Effector CD4-positive, alpha-beta T cell (primary cell): ENCODE measurements around the gene DMWD.

ENCODE experiments used
- DNase-seq: peaks from one replicate; pipeline ENCODE4 v3.0.0-alpha.2; 2020

The DMWD gene

DNA sequence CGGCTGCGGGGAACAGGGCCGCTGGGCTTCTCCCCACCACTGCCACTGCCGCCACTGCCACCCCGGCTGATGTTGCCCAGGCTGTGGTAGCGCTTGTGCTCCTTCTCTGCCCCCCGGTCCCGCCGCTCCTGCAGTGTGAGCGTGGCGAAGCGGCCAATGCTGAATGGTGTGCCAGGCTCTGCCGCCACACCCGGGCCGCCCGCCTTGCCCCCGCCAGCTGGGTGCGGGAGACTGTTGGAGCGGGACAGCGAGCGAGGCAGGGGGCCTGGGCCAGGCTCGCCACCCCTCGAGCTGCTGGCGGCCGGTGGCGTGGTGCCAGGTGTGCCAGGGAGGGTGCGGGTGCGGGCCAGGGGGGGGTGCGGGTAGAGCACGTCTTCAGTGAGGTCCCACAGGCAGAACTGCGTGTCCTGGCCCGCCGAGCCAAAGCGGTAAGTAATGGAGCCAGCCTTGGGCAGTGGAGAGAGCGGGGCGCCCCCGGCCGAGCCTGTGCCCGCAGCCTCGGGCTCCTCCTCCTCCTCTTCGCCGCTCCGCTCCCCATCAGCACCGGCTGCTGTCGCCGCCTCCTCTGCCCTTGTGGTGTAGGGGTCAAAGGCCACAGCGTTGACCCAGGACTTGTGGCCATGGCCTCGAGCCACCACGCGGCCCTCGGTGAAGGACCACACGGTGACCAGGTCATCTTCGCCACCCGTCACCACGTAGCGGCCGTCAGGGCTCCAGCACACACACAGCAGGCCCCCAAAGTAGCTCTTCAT lies 6.7 kb downstream of the DMWD start:
- no peak for DNase-seq

DNA sequence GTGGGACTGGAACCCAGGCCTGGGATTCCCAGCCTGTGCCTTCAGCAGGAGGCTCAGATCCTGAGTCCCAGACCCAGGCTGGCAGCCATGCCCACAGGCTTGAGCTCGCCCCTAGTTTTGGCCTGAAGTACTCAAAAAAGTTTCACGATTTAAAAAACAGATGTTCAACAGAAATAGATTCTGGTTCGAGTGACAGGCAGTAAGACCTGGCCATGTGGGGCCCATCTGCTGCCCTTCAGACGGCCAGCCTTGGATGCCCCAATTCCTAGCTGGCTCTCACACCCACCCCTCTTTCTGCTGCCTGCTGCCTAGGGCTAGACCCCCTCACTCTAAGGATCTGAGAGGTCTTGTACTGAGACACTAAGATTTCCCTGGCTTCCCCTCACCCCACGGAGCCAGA lies 7.5 kb downstream of the DMWD start:
- DNase-seq: no peak

DNA sequence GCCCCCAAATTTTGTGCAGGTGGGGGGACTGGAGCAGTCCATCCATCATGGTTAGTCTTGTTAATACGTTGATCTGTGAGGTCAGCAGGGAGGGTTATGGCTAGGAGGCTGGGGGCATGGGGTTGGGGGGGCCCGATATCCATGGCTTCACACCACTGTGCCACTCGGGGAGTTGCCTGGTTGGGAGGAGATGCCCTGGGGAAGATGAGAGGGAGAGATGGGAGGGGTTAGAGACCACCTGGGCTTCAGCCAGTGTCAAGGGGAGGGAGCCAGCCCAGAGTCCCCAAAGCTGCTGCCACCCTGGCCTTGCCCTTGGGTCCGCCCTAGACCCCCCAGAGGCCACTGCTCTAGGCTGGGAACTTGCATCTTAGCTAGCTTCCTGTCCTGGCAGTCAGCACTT lies 8.5 kb downstream of the DMWD start:
- no peak for DNase-seq

DNA sequence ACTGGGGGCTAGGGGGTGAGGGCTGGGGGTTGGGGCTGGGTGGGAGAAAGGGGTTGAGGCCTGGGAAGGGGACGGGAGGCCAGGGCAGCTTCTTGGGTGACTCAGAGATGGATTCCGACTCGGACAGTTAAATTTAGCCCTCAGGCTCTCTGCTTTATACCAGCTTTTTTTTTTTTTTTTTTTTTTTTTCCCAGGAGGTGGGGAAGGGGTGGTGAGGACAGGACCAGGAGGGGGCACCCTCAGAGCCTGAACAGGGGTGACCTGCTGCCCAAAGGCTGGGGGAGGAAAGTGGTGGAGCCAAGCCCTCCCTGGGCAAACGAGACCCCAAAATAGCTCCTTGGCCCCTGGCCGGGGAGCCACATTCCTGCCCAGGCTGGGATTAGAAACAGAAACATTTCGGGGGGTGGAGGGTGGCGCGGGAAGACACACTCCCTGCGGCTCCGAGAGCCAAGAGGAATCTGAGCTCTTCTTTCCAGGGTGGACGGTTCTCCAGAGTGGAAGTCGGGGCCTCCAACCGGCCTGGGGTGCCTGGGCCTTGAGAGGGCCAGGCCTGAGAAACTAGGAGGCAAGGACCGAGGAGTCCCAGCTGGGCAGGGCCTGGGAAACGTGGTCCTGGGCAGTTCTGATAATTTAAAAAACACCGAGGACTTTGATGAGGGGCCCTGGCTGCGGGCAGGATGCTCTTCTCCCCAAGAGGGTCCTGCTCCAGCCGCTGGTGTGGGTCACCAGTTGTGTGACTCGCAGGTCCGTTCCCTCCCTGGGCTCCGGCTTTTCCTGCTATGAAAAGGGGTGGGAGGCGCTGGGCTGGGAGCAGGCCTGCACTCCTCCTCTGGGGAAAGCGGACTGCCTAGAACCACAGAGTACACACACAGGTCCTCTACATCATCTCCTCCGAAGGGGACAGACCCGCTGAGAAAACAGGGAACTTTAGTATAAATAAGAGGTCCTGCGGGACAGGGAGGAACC lies 9.5 kb downstream of the DMWD start:
- no peak for DNase-seq

DNA sequence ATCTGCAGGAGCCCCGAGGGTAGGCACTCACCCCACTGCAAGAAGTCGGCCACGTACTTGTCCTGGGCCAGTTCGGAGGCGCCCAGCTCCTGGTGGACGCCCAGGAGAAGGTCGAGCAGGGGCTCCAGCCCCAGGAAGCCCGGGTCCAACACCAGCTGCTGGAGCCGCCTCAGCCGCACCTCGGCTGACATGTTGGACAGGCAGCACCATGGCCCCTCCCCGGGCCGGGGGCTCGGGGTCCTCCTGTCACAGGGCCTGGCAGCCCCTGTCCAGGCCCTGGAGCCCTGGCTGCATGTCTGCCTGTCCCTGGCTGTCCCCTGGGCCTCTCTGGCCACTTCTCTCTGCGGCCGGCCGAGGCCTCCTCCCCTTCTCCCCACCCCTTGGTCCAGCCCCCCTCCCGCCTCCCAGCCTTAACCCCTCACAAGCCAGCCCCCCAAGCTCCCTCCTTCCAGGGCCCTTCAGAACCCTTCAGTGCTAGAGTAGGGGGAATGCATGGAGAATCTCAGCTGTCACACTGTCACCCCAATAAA lies 10.4 kb downstream of the DMWD start, which contains the start of gene DMPK:
Gene DMPK (minus strand): TSS at position 329 of the 530 bp plus-strand sequence. CDS start 138 bp downstream, at position 191.
- no peak for DNase-seq

DNA sequence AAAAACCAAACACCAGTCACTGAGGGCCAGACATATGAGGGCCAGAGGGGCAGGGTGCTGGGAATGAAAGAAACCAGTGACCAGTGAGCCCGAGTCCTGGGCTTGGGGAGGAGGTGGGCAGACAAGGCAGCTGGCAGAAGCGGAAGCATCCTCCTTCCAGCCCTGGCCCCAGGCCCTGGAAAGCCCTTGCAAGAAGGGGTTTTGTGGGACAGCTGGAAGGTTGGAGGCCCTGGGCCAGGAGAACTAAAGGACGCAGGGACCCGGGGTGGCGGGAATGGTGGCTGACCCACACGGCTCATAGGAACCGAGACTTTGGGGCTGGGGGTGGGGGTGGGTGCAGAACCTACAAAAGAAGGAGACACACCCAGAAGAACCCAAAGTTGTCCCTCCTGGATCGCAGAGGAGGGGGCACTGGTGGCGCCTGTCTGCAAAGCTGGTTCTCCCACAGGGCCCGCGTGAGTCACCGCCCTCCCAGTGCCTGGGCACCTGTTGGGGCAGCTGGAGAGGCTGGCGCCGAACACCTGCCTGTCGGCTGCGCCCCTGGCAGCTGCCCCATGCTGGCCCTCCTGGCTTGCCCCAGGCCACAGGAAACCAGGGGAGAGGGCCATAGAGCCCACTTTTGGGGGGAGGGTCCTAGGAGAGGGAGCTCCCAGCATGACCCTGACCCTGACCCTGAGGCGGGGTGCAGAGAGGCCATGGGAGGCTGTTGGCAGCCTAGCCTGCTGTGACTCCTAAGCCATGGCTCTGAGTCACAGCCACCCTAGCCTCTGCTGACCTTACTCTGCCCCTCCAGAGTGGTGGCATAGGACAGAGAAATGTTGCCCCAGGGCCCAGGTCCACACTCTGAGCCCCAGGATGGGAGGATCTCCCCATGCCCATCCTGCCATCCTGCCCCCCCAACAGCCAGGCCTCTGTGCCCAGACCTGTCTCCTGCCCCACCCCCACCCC lies 11.2 kb downstream of the DMWD start:
- DNase-seq: no peak

DNA sequence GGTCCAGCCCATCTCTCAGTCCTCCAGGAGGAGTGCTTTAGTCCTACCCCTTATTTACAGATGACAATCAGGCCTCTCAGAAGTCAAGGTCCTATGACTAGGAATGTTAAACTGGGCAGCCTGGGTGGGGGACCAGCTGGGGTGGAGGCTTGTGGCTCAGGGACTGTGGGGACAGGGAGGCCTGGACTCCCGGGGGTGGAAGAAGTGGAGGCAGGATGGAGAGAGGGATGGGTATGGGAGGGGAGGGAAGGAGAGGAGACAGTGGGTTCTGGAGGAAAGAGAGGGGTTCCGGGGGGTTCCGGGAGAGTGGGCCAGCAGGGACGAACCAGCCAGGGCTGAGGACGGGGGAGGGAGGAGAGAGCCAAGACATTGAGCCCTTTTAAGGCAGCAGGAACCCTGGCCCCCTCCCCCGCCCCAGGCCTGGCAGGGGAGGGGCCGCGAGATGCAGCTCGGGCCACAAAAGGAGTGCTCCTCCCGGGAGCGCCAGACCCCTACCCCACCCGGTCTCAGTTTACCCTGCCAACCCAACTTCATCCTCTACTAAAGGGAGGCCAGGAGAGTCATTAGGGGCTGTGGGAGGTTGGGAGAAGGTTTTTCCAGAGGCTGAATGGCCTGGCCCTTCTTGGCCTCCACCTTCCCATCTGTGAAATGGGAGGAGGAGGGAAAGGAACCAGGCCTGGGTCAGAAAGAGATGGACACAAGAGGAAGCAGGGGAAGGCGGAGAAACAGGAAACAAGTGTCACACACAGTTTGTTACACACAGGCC lies 12.0 kb downstream of the DMWD start:
- DNase-seq: no peak

DNA sequence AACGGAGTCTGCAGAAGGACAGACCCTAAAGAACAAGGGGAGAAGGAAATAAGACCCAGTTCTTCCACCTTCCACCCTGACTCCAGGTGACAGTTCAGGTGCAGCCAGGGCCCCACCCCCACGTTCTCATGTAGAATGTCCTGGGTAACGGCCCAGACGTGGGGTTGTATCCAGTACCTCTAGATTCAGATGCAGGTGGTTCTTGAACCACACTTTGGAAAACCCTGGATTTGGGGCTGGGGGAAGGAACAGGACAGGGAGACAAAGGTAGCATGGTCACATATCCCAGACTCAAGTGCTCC lies 12.5 kb downstream of the DMWD start:
- DNase-seq: no peak

DNA sequence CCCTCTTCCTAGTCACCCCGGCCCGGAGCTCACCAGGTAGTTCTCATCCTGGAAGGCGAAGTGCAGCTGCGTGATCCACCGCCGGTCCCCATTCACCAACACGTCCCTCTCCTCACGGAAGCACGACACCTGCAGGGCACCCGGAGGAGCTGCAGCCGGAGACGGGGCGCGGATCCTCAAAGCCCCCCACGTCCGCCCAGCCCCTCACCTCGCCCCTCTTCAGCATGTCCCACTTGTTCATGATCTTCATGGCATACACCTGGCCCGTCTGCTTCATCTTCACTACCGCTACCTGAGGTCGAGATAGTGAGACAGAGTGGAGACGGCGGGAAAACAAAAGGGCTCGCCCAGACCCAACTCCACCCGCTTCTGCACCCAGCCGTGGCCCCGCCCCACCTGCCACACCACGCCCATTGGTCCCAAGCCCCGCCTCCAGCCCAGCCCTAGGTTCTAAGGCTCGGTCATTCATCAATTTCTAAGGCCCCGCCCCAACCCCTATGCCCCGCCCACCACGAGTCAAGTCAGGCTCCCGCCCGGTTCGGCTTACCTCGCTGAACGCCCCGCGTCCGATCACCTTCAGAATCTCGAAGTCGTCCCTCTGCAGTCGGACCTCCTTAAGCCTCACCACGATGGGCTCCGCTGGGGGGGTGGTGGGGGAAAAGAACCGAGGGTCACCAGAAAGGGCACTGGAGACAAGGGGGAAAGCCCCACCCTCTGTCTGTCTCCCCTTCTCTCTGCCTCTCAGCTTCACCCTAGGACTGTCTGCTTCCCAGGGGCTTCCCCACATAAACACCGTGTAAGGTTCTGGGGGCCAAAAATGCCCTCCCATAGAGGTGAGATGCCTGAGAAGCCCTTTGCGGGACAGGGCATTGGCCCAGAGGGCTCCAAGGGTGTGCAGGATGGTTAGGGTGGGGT lies 13.2 kb downstream of the DMWD start:
- peak; percentile 64 for DNase-seq

DNA sequence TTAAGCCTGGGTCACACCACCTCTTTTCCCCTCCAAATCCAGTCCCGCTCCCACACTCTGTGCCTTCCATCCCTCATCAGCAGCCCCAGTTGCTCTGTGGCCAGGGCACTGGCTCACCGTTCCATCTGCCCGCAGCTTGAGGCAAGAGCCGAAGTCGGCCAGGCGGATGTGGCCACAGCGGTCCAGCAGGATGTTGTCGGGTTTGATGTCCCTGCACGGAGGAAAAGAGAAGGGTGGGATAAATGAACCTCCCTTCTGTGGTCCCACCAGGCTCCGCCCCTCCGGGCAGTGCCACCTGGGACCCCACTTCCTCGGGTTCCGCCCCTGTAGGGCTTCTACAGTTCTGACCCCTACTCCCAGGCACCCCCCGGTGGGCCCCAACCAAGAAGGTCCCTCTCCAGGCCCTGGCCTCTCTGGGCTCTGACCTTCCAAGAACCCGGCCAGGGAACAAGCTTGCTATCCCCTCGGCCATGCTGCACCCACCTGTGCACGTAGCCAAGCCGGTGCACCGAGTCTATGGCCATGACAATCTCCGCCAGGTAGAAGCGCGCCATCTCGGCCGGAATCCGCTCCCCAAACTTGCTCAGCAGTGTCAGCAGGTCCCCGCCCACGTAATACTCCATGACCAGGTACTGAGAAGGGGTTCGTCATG lies 14.5 kb downstream of the DMWD start:
- DNase-seq: no peak

DNA sequence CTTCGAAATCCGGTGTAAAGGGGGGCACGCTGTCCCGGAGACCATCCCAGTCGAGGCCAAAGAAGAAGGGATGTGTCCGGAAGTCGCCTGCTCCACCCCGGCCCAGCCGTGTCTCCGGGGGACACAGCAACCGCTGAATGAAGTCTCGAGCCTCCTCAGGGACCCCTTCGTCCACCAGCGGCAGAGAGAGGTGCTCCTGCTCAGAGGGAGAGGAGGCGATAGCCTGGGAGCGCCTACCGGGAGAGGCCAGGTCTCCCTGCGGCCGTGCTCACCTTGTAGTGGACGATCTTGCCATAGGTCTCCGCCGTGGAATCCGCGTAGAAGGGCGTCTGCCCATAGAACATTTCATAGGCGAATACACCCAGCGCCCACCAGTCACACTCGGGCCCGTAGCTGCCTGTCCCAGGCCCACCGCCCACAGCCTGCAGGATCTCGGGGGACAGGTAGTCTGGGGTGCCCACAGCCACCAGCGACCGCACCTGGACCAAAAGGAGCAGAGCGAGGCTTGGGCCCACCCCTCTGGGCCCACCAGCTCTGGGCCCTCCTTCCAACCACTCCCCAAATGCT lies 15.2 kb downstream of the DMWD start:
- DNase-seq: no peak

DNA sequence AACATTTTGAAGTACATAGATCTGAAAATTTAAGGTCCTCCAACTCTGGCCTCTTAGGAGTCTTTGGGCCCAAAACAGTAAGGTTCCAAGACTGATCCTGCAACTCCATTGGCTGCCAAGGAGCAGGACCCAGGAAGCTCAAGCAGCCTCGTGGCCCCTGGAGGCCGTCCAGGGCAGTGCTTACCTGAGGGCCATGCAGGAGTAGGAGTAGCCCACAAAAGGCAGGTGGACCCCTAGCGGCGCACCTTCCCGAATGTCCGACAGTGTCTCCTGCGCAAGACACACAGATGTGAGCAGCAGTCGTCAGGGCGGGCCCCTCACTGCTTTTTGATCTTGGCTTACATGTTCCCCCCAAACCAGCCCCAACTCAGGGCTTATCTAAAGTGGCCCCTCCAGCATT lies 17.9 kb downstream of the DMWD start:
- no peak for DNase-seq

DNA sequence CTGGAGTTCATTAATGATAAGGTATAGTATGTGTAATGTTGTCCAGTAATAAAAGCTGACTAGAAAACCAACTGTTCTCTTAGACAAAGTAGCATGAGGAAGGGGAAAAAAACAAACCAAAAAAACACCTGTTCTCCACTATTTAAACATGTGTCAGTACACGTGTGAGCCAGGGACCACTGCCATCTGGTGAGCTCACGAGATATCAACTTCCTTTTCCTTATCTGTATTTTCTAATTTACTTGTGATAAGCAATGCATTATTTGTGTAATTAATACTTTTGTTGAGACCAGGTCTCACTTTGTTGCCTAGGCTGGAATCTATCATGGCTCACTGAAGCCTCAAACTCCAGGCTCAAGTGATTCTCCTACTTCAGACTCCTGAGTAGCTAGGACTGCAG lies 19.3 kb downstream of the DMWD start:
- no peak for DNase-seq

DNA sequence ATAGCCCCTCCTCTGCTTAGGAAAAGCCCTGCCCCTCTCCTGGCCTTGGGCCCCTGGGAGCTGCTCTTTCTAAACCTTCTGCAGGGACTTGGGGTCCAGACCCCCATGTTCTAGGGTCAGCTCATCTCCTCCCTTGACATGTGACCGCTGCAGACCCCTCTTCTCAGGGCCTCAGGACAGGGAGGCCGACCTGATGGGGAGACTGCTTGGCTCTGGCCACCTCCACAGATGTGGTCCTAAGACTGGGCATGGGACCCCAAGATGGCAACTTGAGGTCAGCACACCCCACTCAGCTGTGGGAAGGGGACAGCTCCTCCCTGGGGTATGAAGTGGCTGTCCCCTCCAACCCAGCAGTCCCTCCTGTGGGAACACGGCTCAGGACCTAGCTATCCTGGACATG lies 19.7 kb downstream of the DMWD start:
- no peak for DNase-seq

DNA sequence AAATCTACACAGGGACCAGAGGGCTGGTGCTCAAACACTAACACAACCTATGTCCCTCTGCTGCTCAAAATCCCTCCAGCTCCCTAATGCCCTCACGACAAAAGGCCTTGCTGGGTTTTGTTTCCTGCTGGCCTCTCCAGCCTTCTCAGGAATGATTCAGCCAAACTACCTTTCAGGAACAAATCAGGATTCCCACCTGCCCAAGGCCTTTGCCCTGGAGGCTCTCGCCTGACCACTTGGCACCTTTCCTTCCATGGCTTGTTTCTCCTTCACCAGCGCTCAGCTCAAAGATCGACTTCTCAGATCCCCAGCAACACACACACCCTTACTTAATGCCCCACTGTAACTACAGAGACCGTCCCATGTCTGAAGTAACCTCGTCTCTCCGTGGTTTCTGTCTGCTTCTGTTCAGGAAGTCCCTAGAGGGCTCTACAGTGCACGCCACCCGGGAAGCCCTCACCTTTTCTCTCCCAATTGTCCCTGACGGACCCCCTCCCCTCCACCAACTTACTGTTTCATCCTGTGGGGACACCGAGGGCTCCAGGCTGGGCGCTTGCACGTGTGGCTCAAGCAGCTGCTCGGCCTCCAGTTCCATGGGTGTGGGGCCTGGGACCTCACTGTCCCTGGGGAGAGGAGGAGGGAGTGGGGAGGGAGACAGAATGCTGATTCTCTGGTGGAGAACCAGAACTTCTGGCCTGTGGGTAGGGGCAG lies 20.4 kb downstream of the DMWD start:
- no peak for DNase-seq

DNA sequence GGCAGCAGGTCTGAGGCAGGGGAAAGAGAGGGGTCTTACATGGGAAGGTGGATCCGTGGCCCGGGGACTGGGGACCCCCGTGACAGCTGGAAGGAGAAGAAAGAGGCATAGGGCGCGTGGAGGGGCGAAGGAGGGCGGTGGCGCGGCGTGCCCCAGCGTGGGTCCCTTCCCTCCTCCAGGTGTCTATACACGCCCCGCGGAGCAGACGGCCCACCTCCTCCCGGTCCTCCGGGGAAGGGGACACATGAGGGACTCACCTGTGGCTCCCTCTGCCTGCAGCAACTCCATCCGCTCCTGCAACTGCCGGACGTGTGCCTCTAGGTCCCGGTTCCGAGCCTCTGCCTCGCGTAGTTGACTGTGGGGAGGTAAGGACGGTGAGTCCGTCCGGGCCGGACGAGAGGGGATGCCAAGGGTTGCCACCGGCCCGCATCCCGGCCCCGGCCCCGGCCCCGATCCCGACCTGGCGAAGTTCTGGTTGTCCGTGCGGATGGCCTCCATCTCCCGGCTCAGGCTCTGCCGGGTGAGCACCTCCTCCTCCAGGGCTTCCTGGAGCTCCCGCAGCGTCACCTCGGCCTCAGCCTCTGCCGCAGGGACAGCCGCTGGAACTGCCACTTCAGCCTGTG lies 21.2 kb downstream of the DMWD start:
- no peak for DNase-seq

DNA sequence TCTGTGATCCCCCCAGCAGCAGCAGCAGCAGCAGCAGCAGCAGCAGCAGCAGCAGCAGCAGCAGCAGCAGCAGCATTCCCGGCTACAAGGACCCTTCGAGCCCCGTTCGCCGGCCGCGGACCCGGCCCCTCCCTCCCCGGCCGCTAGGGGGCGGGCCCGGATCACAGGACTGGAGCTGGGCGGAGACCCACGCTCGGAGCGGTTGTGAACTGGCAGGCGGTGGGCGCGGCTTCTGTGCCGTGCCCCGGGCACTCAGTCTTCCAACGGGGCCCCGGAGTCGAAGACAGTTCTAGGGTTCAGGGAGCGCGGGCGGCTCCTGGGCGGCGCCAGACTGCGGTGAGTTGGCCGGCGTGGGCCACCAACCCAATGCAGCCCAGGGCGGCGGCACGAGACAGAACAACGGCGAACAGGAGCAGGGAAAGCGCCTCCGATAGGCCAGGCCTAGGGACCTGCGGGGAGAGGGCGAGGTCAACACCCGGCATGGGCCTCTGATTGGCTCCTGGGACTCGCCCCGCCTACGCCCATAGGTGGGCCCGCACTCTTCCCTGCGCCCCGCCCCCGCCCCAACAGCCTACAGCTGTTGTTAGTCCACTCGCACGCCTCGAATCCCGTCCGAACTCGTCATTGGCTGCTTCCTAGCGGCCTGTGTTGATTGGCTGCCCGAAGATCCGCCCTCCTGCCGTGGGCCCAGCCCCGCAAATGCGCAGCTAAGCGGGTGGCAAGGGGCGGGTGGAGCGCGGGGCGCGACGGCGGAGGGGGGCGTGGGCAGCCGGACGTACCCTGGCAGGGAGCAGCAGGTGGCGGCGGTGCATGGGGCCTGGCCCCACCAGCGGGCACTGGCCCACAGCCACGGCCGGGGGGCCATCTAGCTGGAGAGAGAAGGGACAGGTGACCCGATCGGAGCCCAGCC lies 22.2 kb downstream of the DMWD start:
- DNase-seq: peak; percentile 88

DNA sequence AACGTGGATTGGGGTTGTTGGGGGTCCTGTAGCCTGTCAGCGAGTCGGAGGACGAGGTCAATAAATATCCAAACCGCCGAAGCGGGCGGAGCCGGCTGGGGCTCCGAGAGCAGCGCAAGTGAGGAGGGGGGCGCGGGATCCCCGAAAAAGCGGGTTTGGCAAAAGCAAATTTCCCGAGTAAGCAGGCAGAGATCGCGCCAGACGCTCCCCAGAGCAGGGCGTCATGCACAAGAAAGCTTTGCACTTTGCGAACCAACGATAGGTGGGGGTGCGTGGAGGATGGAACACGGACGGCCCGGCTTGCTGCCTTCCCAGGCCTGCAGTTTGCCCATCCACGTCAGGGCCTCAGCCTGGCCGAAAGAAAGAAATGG lies 22.8 kb downstream of the DMWD start:
- peak; percentile 57 for DNase-seq
